Liver (tissue), 9 donors: Measurements from ENCODE around the gene BHLHE23. TPM values are rescaled to one million over a fixed set of nuclear protein-coding genes. Genes with fewer than 3 reads are reported as not detected.

Source experiments
- DNase-seq: peaks from one replicate; pipeline ENCODE4 v3.0.0-alpha.2; 2017; ENCODE audit warnings: low spot score
- H3K27ac ChIP-seq, 2 donors: one replicate each; pipeline ENCODE4 v1.7.0; 2013; ENCODE audit warnings: inconsistent platforms in 2 of 2, low read length in 2 of 2, control low read depth in 1 of 2, low read depth in 1 of 2, mild to moderate bottlenecking in 1 of 2
- H3K27me3 ChIP-seq, 4 donors: one replicate each; pipeline versions ENCODE4 v1.6.1 to v1.7.0; 2013; ENCODE audit warnings: low read length in 3 of 4, inconsistent platforms in 1 of 4, mild to moderate bottlenecking in 1 of 4, moderate library complexity in 1 of 4; ENCODE audit not compliant: control insufficient read depth in 4 of 4, insufficient read depth in 4 of 4
- H3K36me3 ChIP-seq, 4 donors: one replicate each; pipeline versions ENCODE4 v1.6.1 to v1.7.0; 2013; ENCODE audit warnings: low read length in 3 of 4, mild to moderate bottlenecking in 3 of 4, low read depth in 1 of 4, moderate library complexity in 1 of 4; ENCODE audit not compliant: control insufficient read depth in 4 of 4, insufficient read depth in 3 of 4
- H3K4me1 ChIP-seq, 4 donors: one replicate each; pipeline versions ENCODE4 v1.6.1 to v1.7.0; 2013; ENCODE audit warnings: low read length in 3 of 4, mild to moderate bottlenecking in 3 of 4, moderate library complexity in 1 of 4; ENCODE audit not compliant: control insufficient read depth in 4 of 4, insufficient read depth in 4 of 4
- H3K4me3 ChIP-seq, 3 donors: one replicate each; pipeline versions ENCODE4 v1.6.1 to v1.7.0; 2013; ENCODE audit warnings: low read length in 3 of 3, control low read depth in 1 of 3, low read depth in 1 of 3, mild to moderate bottlenecking in 1 of 3
- H3K9ac ChIP-seq, 2 donors: one replicate each; pipeline ENCODE4 v1.7.0; 2013; ENCODE audit warnings: low read length in 2 of 2, mild to moderate bottlenecking in 2 of 2, moderate library complexity in 2 of 2, control low read depth in 1 of 2, low read depth in 1 of 2
- H3K9me3 ChIP-seq, 4 donors: one replicate each; pipeline versions ENCODE4 v1.6.1 to v1.7.0; 2013; ENCODE audit warnings: low read length in 3 of 4; ENCODE audit not compliant: control insufficient read depth in 4 of 4
- EGR1 ChIP-seq, 2 donors: IDR thresholded peaks; 2 replicates each; pipeline ENCODE4 v1.6.1; 2016 to 2018; ENCODE audit warnings: antibody characterized with exemption in 2 of 2, low read depth in 2 of 2
- FOXA1 ChIP-seq: IDR thresholded peaks from 2 replicates; pipeline ENCODE4 v1.6.1; 2016; ENCODE audit warnings: antibody characterized with exemption
- FOXA2 ChIP-seq: IDR thresholded peaks from 2 replicates; pipeline ENCODE4 v1.6.1; 2016; ENCODE audit warnings: antibody characterized with exemption
- GABPA ChIP-seq, 2 donors: IDR thresholded peaks in 1 of 2; conservative IDR thresholded peaks in 1 of 2; 2 replicates each; pipeline ENCODE4 v1.6.1; 2016; ENCODE audit warnings: antibody characterized with exemption in 2 of 2, mild to moderate bottlenecking in 1 of 2, moderate library complexity in 1 of 2
- HNF4A ChIP-seq, 2 donors: conservative IDR thresholded peaks; 2 replicates each; pipeline ENCODE4 v1.6.1; 2016; ENCODE audit warnings: antibody characterized with exemption in 2 of 2, mild to moderate bottlenecking in 2 of 2
- HNF4G ChIP-seq: IDR thresholded peaks from 2 replicates; pipeline ENCODE4 v1.6.1; 2016; ENCODE audit warnings: antibody characterized with exemption
- NR2F2 ChIP-seq: IDR thresholded peaks from 2 replicates; pipeline ENCODE4 v1.6.1; 2016; ENCODE audit warnings: antibody characterized with exemption
- RAD21 ChIP-seq, 2 donors: IDR thresholded peaks; 2 replicates each; pipeline ENCODE4 v1.6.1; 2016; ENCODE audit warnings: antibody characterized with exemption in 2 of 2, mild to moderate bottlenecking in 2 of 2
- RXRA ChIP-seq, 2 donors: IDR thresholded peaks; 2 replicates each; pipeline ENCODE4 v1.6.1; 2017 to 2018; ENCODE audit warnings: antibody characterized with exemption in 2 of 2, mild to moderate bottlenecking in 1 of 2
- TAF1 ChIP-seq: conservative IDR thresholded peaks from 2 replicates; pipeline ENCODE4 v1.6.1; 2016; ENCODE audit warnings: antibody characterized with exemption, mild to moderate bottlenecking
- YY1 ChIP-seq: IDR thresholded peaks from 2 replicates; pipeline ENCODE4 v1.6.1; 2016; ENCODE audit warnings: antibody characterized with exemption, mild to moderate bottlenecking
- WGBS: extraction: QIAGEN DNeasy Blood & Tissue Kit; methylation state at CpG from one replicate; pipeline ENCODE4 v1.1.7; 2013; 5-methylcytosine and 5-hydroxymethylcytosine counted together
- polyA plus RNA-seq, 2 donors: library from polyadenylated mRNA; stranded (reverse) in 1 of 2; unstranded in 1 of 2; fragments of 200-250 nt in 1 of 2; fragments of >200 nt in 1 of 2; fragmentation: Nextera tagmentation in 1 of 2; extraction: Ambion mirVana in 1 of 2; gene quantifications; one replicate each; pipeline versions ENCODE4 v1.2.1 to v1.2.3, GENCODE V29; 2013 to 2015
- total RNA-seq, 2 donors: library from RNA; depleted of rRNA; stranded (reverse); fragments of >200 nt; gene quantifications; one replicate each; pipeline ENCODE4 v1.2.3, GENCODE V29; 2014
- TF ChIP-seq, protein P1 (sequence below): IDR thresholded peaks from 2 replicates; pipeline ENCODE4 v1.6.1; 2016; ENCODE audit warnings: antibody characterized with exemption
- TF ChIP-seq, protein P2 (sequence below): fragments of 150-350 bp; IDR thresholded peaks from 2 replicates; pipeline ENCODE4 v1.5.1; 2017; ENCODE audit warnings: improper control_type of control experiment, low read depth, low read length; ENCODE audit not compliant: missing input control
- TF ChIP-seq, protein P3 (sequence below): IDR thresholded peaks from 2 replicates; pipeline ENCODE4 v1.6.1; 2016; ENCODE audit warnings: antibody characterized with exemption
- TF ChIP-seq, protein P4 (sequence below): IDR thresholded peaks from 2 replicates; pipeline ENCODE4 v1.6.1; 2016; ENCODE audit warnings: antibody characterized with exemption
- donor health status: healthy.
- donor health status: healthy.
- donor health status: healthy.
- donor health status: healthy.
- donor health status: healthy.

BHLHE23 gene
- total and polyA plus RNA-seq, 4 donors, result not detected

GRCh38 chr20:63009045-63009961, 2.5 kb upstream of the BHLHE23 start (continued):
- TF ChIP-seq HNF4G, result no peak
- TF ChIP-seq HNF4A (conservative IDR thresholded peaks at IDR 0.05), result no peak
- no peak for TF ChIP-seq EGR1 (IDR thresholded peaks at IDR 0.05; ENCODE audit: low read depth in 2 of 2)
- TF ChIP-seq TAF1, result no peak
- TF ChIP-seq RAD21 (IDR thresholded peaks at IDR 0.05), result peak; percentile 88 to 93

DNA sequence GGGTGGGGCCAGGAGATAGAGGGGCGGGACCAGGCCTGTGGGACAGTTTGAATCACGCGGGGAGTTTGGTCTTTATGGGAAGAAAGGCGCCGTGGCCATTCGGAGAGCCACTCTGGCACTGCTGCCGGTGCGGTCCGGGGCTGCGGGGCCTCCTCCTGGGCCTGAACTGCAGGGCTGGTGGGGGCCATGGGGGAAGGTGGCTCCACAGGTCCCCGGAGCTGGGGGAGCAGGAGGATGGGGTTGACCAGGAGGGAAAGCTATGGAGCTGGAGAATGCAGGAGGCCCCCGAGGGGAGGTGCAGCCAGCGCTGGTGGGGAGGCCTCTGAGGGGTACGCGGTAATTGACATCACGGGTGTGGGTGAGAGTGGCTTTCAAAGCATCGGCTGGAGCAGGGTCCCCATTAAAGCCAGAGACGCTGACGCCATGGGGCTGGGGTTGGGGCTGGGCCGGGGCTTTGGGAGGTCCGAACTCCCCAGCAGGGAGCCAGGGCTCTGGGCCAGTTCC, 1.8 kb upstream of the BHLHE23 start:
- no peaks in the 10 kb centered on the region for H3K9me3 ChIP-seq
- no peak for DNase-seq
- no peaks in the 10 kb centered on the region for H3K36me3 ChIP-seq
- H3K27me3 ChIP-seq, result peaks cover 5 to 28% (median 11%) of the 10 kb centered on the region in 4 donors
- H3K9ac ChIP-seq, result no peak overlapping the region
- TF ChIP-seq FOXA2, result no peak
- TF ChIP-seq, protein P1, sequence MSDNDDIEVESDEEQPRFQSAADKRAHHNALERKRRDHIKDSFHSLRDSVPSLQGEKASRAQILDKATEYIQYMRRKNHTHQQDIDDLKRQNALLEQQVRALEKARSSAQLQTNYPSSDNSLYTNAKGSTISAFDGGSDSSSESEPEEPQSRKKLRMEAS, result no peak
- no peak for TF ChIP-seq GABPA (IDR thresholded peaks at IDR 0.05 in 1 of 2, conservative IDR thresholded peaks at IDR 0.05 in 1 of 2)
- TF ChIP-seq, protein P2, sequence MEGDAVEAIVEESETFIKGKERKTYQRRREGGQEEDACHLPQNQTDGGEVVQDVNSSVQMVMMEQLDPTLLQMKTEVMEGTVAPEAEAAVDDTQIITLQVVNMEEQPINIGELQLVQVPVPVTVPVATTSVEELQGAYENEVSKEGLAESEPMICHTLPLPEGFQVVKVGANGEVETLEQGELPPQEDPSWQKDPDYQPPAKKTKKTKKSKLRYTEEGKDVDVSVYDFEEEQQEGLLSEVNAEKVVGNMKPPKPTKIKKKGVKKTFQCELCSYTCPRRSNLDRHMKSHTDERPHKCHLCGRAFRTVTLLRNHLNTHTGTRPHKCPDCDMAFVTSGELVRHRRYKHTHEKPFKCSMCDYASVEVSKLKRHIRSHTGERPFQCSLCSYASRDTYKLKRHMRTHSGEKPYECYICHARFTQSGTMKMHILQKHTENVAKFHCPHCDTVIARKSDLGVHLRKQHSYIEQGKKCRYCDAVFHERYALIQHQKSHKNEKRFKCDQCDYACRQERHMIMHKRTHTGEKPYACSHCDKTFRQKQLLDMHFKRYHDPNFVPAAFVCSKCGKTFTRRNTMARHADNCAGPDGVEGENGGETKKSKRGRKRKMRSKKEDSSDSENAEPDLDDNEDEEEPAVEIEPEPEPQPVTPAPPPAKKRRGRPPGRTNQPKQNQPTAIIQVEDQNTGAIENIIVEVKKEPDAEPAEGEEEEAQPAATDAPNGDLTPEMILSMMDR, result no peak
- TF ChIP-seq RAD21 (IDR thresholded peaks at IDR 0.05), result no peak
- TF ChIP-seq YY1, result no peak
- TF ChIP-seq HNF4A (conservative IDR thresholded peaks at IDR 0.05), result no peak
- TF ChIP-seq RXRA (IDR thresholded peaks at IDR 0.05), result no peak
- TF ChIP-seq HNF4G, result no peak
- TF ChIP-seq NR2F2, result no peak
- TF ChIP-seq, protein P3, sequence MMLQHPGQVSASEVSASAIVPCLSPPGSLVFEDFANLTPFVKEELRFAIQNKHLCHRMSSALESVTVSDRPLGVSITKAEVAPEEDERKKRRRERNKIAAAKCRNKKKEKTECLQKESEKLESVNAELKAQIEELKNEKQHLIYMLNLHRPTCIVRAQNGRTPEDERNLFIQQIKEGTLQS, result no peak
- no peak for TF ChIP-seq FOXA1
- TF ChIP-seq TAF1, result no peak
- no peak for TF ChIP-seq EGR1 (IDR thresholded peaks at IDR 0.05; ENCODE audit: low read depth in 2 of 2)
- TF ChIP-seq, protein P4, sequence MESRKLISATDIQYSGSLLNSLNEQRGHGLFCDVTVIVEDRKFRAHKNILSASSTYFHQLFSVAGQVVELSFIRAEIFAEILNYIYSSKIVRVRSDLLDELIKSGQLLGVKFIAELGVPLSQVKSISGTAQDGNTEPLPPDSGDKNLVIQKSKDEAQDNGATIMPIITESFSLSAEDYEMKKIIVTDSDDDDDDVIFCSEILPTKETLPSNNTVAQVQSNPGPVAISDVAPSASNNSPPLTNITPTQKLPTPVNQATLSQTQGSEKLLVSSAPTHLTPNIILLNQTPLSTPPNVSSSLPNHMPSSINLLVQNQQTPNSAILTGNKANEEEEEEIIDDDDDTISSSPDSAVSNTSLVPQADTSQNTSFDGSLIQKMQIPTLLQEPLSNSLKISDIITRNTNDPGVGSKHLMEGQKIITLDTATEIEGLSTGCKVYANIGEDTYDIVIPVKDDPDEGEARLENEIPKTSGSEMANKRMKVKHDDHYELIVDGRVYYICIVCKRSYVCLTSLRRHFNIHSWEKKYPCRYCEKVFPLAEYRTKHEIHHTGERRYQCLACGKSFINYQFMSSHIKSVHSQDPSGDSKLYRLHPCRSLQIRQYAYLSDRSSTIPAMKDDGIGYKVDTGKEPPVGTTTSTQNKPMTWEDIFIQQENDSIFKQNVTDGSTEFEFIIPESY, result no peak
- H3K4me1 ChIP-seq, result peaks cover 5 to 26% (median 14%) of the 10 kb centered on the region in 4 donors
- 11% methylated on average over 21 of the region's 21 CpGs for WGBS
- H3K4me3 ChIP-seq, result no peak overlapping the region
- H3K27ac ChIP-seq, result no peak overlapping the region
